Measurements from ENCODE around the gene PTPRCAP.

The PTPRCAP gene

DNA sequence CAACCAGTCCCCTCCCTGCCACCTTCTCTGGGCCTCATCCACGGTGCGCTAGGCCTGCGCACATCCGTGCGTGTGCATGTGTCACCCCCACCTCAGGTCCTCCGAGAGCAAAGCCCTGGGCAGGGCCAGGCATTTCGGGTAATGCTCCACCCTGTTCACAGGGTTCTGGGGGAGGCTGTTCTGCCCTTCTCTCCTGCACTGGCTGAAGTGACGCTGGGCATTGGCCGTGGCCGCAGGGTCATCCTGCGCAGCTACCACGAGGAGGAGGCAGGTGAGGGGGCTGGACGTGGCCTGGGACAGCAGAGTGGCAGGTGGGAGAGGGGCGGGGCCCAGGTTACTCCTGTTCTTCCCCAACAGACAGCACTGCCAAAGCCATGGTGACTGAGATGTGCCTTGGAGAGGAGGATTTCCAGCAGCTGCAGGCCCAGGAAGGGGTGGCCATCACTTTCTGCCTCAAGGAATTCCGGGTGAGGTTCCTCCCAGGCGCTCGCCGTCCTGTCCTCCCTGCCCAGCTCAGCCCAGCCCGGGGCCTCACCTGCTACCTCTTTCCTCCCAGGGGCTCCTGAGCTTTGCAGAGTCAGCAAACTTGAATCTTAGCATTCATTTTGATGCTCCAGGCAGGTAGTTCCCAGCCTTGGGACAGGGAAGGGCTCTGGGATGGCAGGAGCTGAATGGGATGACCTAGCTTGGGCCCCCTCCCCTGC lies 41.8 kb downstream of the PTPRCAP start:
- DNase-seq = no peak

DNA sequence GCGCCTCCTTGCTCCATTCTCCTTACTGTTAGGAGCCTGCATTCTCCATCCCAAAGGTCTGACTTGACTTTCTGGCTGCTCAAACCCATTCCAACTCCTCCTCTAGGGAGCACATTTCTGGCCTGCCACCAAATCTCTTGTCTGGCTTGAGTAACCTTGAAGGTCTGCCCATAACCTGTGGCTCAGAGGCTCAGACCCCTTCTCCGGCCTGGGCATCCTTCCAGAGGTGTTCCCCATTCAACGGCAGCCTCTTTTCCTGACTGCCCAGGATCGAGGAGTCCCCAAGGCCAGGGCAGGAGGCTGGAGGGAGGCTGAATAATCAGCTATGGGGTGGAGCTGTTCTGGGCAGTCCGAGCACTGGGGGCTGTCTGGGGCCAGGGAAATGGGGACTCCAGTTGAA lies 43.5 kb downstream of the PTPRCAP start:
- no peak for DNase-seq

DNA sequence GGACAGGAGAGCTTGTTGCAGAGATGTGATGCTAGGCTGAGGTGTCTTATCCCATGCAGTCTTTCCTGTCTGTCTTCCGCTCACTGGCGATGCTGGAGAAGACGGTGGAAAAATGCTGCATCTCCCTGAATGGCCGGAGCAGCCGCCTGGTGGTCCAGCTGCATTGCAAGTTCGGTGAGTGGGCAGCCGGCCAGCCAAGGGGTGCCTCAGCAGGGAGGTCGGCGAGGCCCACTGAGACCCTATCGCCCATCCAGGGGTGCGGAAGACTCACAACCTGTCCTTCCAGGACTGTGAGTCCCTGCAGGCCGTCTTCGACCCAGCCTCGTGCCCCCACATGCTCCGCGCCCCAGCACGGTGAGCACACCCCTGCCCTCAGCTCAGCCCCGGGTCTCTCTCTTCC lies 44.0 kb downstream of the PTPRCAP start:
- no peak for DNase-seq

DNA sequence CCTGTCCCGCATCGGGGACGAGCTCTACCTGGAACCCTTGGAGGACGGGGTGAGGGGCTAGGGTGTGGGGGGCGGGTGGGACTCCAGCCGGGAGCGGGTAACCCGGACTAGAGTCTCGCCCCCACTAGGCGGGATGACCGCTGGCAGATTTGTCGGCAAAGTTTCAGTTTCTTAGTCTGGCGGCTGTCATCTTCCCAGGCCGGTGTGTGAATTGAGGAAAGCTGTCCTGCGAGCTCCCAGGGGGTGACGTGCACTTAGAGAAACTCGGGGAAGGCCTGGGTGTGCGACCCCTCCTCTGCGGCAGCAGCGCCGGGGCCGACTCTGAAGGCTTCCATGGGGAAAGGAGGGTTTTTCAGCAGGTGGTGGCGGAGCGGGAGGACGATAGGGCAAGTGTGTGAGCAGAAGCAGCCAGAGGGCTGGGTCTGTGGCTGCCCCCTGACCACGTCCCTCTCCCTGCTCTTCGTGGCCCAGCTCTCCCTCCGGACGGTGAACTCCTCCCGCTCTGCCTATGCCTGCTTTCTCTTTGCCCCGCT lies 45.2 kb downstream of the PTPRCAP start:
- no peak for DNase-seq

DNA sequence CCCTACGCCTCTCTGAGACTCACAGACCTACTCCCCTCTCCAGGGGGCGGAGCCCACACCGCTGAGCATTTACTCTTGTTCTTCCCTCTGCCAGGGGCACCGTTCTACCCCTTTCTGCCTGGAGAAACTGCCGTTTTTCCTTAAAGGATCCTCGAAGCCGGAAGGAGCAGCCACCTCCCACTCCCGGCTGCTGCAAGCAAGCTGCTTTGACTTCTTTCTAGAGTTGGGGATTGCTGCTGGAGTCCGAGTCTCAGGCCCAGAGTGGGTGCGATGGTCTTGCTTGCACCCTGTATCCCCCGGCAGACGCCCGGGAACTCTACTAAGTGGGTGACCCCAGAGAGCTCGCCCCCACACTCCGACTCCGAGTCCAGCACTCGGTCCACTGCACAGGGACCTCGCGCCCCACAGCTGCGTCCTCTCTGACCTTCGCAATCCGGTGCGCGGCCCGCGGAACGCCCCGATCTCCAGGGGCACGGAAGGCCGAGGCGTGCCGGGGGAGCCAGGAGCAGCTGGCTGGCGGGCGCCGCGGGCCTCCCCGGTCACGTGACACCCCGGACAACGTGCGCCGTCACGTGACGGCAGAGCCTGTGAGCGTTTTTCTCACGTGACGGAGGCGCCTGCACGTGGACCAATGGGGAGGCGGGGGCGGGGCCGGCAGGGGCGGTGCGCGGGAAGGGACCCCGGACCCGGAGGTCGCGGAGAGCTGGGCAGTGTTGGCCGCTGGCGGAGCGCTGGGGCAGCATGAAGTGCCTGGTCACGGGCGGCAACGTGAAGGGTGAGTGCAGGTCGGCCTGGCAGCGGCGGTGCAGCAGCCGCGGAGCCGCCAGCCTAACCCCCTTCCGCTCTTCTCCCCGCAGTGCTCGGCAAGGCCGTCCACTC lies 45.9 kb downstream of the PTPRCAP start, which contains the start of gene RAD9A:
Gene RAD9A, plus strand, starts transcription at position 683 of the 879 bp plus-strand sequence. Its CDS starts 59 bp downstream, at position 742.
- peak; percentile 92 for DNase-seq

DNA sequence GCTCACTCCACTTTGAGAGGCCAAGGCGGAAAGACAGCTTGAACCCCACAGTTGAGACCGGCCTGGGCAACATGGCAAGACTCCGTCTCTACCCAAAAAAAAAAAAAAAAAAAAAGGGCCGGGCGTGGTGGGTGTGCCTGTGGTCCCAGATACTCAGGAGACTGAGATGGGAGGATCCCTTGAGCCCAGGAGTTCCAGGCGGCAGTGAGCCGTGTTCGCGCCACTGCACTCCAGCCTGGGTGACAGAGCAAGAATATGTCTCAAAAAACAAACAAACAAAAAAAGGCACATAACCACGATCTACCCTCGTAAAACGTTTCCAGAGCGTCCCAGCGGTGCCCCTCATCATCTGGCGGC lies 46.6 kb downstream of the PTPRCAP start:
- DNase-seq = no peak

DNA sequence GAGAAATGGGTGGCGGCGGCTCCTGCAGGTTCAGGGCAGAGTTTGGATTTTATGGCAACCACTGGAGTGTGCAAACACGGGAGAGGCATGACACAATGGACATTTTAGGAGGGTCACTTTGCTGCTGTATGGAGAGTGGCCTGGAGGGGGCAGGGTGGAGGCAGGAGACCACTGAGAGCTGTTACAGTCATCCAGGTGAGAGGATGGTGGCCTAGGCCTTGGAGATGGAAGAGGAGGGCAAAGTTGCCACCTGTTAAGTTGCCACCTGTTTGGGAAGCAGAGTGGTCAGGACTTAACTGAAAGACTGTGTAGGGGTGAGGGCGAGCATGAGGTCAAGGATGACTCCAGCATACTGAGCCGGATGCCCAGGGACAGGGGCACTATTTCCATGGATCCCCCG lies 48.0 kb downstream of the PTPRCAP start:
- DNase-seq = peak; percentile 65

DNA sequence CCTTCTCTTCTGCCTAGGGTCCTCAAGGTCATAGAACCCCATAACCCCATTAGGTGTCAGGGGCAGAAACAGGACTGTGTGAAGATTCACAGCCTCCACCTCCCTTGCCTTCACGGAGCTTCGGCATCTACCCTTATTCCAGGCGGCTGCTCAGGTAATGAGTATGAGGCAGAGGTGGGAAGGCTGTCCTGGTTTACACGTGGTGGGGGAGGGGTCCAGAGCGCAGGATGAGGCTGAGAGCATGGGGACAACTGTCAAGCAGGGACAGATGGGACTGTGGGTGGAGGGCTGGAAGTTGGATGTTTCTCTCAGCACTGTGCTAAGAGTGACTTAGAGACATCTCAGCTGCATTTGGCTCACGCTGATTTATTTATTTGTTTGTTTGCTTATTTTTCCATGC lies 50.0 kb downstream of the PTPRCAP start:
- DNase-seq = no peak

DNA sequence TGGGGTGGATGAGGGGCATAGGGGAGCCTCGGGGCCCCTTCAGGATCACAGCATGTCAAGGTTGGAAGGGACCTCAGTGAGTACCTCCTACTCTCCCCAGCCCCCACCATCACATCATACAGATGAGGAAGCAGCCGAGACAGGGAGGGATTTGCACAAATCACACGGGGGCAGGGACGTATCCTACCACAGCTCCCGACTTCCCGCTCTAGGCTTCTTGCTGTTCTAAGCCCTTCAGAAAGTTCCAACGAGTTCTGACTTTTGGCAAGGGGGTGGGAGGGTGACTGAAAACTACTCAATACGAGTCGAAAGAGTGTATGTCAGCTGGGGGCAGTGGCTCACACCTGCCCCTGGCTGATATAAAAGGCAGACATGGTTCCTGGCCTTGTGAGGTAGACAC lies 50.4 kb downstream of the PTPRCAP start:
- no peak for DNase-seq

Measured in activated naive CD4-positive, alpha-beta T cell treated with Interleukin-2 at 50 U/mL for 16 hours (primary cell).